Measurements from ENCODE around the gene PROM1. TPM values are rescaled to one million over a fixed set of nuclear protein-coding genes. Genes with fewer than 3 reads are reported as not detected.

Gene PROM1
- total and polyA plus RNA-seq, 9 of the 15 experiments (the other 6 are each of a cell fraction or from before 2014, with no cell fraction given): 0.05 TPM; not detected in 8

DNA sequence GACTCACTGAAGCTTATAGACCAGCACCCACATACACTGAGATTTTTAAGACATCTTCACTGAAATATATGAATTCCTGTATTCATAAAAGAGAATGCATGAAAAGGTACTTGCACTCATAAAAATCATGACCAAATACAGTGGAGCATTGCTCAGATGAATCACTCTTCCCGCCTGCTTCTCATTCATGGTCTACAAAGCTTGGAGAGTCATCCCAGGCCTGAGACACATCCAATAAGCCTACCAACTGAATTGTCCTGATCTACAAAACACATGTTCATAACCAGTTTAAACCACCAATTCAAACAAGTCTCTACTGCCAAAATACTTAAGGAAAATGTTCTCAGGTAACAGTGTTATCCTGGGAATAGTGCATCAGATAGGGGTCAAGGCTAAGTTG is 38.1 kb downstream of the PROM1 start (continued):
- TF ChIP-seq, protein P1, sequence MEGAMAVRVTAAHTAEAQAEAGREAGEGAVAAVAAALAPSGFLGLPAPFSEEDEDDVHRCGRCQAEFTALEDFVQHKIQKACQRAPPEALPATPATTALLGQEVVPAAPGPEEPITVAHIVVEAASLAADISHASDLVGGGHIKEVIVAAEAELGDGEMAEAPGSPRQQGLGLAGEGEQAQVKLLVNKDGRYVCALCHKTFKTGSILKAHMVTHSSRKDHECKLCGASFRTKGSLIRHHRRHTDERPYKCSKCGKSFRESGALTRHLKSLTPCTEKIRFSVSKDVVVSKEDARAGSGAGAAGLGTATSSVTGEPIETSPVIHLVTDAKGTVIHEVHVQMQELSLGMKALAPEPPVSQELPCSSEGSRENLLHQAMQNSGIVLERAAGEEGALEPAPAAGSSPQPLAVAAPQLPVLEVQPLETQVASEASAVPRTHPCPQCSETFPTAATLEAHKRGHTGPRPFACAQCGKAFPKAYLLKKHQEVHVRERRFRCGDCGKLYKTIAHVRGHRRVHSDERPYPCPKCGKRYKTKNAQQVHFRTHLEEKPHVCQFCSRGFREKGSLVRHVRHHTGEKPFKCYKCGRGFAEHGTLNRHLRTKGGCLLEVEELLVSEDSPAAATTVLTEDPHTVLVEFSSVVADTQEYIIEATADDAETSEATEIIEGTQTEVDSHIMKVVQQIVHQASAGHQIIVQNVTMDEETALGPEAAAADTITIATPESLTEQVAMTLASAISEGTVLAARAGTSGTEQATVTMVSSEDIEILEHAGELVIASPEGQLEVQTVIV (CRISPR knock-in tag; IDR thresholded peaks at IDR 0.05; ENCODE audit: borderline replicate concordance): no peak

DNA sequence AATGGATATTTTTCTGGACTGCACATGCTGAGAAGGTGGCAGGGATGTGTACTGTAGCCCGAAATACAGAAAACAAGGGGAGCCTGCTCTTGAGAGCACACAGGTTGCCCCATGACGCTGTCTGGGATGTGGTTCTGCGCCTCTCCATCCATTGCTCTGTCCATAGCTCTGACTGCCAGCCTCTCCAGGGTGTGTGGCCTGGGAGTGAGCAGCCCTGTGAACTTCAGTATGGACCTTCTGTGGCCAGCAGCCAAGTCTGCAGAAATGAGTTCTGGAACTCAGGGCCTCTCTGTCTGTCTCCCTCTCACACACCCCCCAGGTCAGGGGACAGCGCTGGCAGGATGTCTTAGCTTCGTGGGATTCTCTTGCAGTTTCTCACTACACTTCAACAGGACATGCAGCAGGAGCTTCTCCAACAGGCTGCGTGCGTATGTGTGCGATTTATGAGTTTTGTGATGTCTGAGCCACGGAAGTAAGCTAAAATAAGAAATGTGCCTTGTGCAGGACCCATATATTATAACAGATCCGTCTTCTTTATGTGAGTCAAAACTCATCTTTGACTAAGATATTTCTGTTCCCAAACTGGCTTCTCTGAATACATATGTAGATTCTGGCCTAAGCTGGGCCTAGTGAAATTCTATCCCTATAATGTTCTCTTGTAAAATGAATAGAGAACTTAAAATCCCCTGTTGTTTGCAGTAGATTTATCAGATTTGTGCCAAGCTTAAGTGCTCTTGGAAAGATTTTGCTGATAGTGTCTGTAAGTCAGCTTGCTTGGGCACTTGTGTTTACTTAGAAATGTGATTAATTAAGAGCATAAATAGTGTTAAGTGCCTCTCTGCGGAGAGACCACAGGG is 40.0 kb downstream of the PROM1 start:
- in situ Hi-C loops (cut with MboI): no loop called here
- ATAC-seq: no peak
- 2% methylated on average over 9 of the region's 11 CpGs for WGBS (ENCODE audit: insufficient coverage, low coverage, missing lambda C conversion rate)

More for the DNA sequence above, 40.0 kb downstream of the PROM1 start:
- Histone ChIP-seq H2AFZ (ENCODE audit: low read depth, low read length) (no peak overlapping the region), H3K4me1 (replicated peaks in 1 of 2; ENCODE audit: control insufficient read depth in 2 of 2, insufficient read depth in 2 of 2, low read length in 2 of 2) (no peaks in the 10 kb centered on the region), H3K9ac (ENCODE audit: insufficient read depth in 1 of 2, low read depth in 2 of 2, low read length in 2 of 2) (no peak overlapping the region), H3K79me2 (ENCODE audit: control insufficient read depth, insufficient read depth, low read length) (no peaks in the 10 kb centered on the region), H3K9me1 (ENCODE audit: control insufficient read depth, insufficient read depth, low read length) (no peaks in the 10 kb centered on the region), H3K27ac (ENCODE audit: extremely low read depth, low read depth, low read length) (no peak overlapping the region), H3K36me3 (ENCODE audit: control insufficient read depth, insufficient read depth, low read length) (no peaks in the 10 kb centered on the region), H4K20me1 (replicated peaks; ENCODE audit: control insufficient read depth, insufficient read depth, low read length) (no peaks in the 10 kb centered on the region), H3K4me3 (no peak overlapping the region), H3K4me2 (ENCODE audit: insufficient read depth, low read length) (no peak overlapping the region), H3K27me3 (ENCODE audit: control insufficient read depth in 2 of 2, insufficient read depth in 2 of 2, low read length in 2 of 2) (peaks cover 17 to 34% of the 10 kb centered on the region in 2 experiments), H3K9me3 (replicated peaks; ENCODE audit: control insufficient read depth, insufficient read depth, low read depth, low read length) (no peaks in the 10 kb centered on the region)
- DNase-seq (ENCODE audit: extremely low read depth in 1 of 4, low spot score in 3 of 4) (no peak), FAIRE-seq (no peak)
- TF ChIP-seq CBFB (CRISPR knock-in tag; IDR thresholded peaks at IDR 0.05) (no peak), TAL1 (IDR thresholded peaks at IDR 0.05) (no peak)
- intact Hi-C loops (cut with micrococcal nuclease): no loop called here
- BruUV-seq (replicated peaks): no TSS peak
- ChIA-PET POLR2A (no interaction called here), CTCF (ENCODE audit: low intra/inter-chr PET ratio) (no interaction called here)

Measured in K562 (cell line).